Heart left ventricle (tissue), 16 donors: ENCODE results near the gene ZMIZ1. TPM values are rescaled to one million over a fixed set of nuclear protein-coding genes. Genes with fewer than 3 reads are reported as not detected.
A peak's percentile ranks its signal among the peaks of the same experiment; 100 is the strongest.

ENCODE experiments used
- ATAC-seq, 4 donors: fragments of 200-7000 bp; cut with Tn5 transposase; one replicate each; pipeline ENCODE4 v1.9.1; 2020 to 2022; ENCODE audit warnings: moderate library complexity in 4 of 4, mild to moderate bottlenecking in 3 of 4, moderate number of reproducible peaks in 1 of 4
- DNase-seq, 5 donors: peaks; one replicate each; pipeline ENCODE4 v3.0.0-alpha.2; 2020
- H3K27ac ChIP-seq, 12 donors: fragments of 200-600 bp; sonication (generic) in 4 of 12; one replicate each; pipeline versions ENCODE4 v1.5.0 to v1.8.0; 2016 to 2022; ENCODE audit warnings: mild to moderate bottlenecking in 2 of 12
- H3K27me3 ChIP-seq, 9 donors: fragments of 200-600 bp; sonication (generic) in 2 of 9; one replicate each; pipeline versions ENCODE4 v1.5.1 to v1.8.0; 2016 to 2022; ENCODE audit warnings: mild to moderate bottlenecking in 3 of 9
- H3K36me3 ChIP-seq, 9 donors: fragments of 200-600 bp; sonication (generic) in 2 of 9; one replicate each; pipeline versions ENCODE4 v1.5.0 to v1.8.0; 2018 to 2022; ENCODE audit warnings: mild to moderate bottlenecking in 2 of 9
- H3K4me1 ChIP-seq, 12 donors: fragments of 200-600 bp; sonication (generic) in 4 of 12; one replicate each; pipeline versions ENCODE4 v1.5.0 to v1.8.0; 2016 to 2022; ENCODE audit warnings: mild to moderate bottlenecking in 3 of 12
- H3K4me3 ChIP-seq, 12 donors: fragments of 200-600 bp; sonication (generic) in 4 of 12; one replicate each; pipeline versions ENCODE4 v1.5.0 to v1.8.0; 2017 to 2022; ENCODE audit warnings: mild to moderate bottlenecking in 9 of 12, moderate library complexity in 4 of 12
- H3K9me3 ChIP-seq, 12 donors: fragments of 200-600 bp; sonication (generic) in 4 of 12; one replicate each; pipeline versions ENCODE4 v1.5.0 to v1.8.0; 2016 to 2022; ENCODE audit warnings: mild to moderate bottlenecking in 1 of 12
- POLR2A ChIP-seq, 2 donors: fragments of 450-650 bp; IDR thresholded peaks; one replicate each; pipeline ENCODE4 v1.6.1; 2017; ENCODE audit warnings: antibody characterized with exemption in 2 of 2, mild to moderate bottlenecking in 2 of 2, moderate library complexity in 2 of 2
- WGBS, 4 donors: extraction: QIAGEN DNeasy Blood & Tissue Kit in 2 of 4; methylation state at CpG; one replicate each; pipeline versions ENCODE4 v1.1.5 to v1.1.7; 2013 to 2018; 5-methylcytosine and 5-hydroxymethylcytosine counted together
- intact Hi-C, 10 donors: fragments of 100-400 bp; cut with DNase I; formaldehyde crosslinking; loops; one replicate each; pipeline versions ENCODE4 v1.11.1 to v1.14.2; 2022
- polyA plus RNA-seq, 2 donors: library from polyadenylated mRNA; stranded (reverse); fragments of 200-250 nt; gene quantifications; one replicate each; pipeline ENCODE4 v1.2.3, GENCODE V29; 2013
- total RNA-seq, 9 donors: library from RNA; depleted of rRNA in 2 of 9; stranded (reverse); fragments of >200 nt in 2 of 9; fragmentation: NEBNext Ultra II Directional in 3 of 9; extraction: Animal tissue kit (Norgen Biotek cat#: 25700) in 3 of 9; gene quantifications; one replicate each; pipeline versions ENCODE4 v1.1.0 to v1.2.4, GENCODE V29; 2016 to 2023
- TF ChIP-seq, protein P1 (sequence below), 12 donors: fragments of 200-600 bp; sonication (generic) in 4 of 12; IDR thresholded peaks; one replicate each; pipeline versions ENCODE4 v1.5.0 to v1.8.0; 2018 to 2022; ENCODE audit warnings: antibody characterized with exemption in 12 of 12, mild to moderate bottlenecking in 5 of 12
- donor health status: ischemic (EF 13 %, LVEDD 7.1; RV severe dilation, severe dysfunction).
- donor health status: healthy with polysubstance abuse.
- donor health status: DM: no; HTN: yes; CAD: no.
- donor health status: DM: no; HTN: no; CAD: no.
- donor health status: ischemic (EF 25% LVEDD 6.9; RV normal size, moderate dysfunction).
- donor health status: ischemic (EF 25% LVEDD 5.7; RV mildly dilated, moderate dysfunction).
- donor health status: healthy.
- donor health status: DM: yes; HTN: yes; CAD: no.
- donor health status: ischemic (EF 35%, LVEDD 5.7; RV mildly dilated, moderate dysfunction).
- donor health status: nonischemic (EF 11% LVEDD 7.7; RV severe dilation, severe dysfunction).
- donor health status: DM: yes; HTN: yes; CAD: no.
- donor health status: PGD.
- donor health status: ischemic (EF 29% LVEDD 5.4; RV normal size, mild dysfunction).
- donor health status: nonischemic (EF 23%, LVEDD 6.1; RV moderate dilation, normal function).

ZMIZ1 gene
- total and polyA plus RNA-seq, 11 donors = 19.7 to 75.4 (median 49.2) TPM

DNA sequence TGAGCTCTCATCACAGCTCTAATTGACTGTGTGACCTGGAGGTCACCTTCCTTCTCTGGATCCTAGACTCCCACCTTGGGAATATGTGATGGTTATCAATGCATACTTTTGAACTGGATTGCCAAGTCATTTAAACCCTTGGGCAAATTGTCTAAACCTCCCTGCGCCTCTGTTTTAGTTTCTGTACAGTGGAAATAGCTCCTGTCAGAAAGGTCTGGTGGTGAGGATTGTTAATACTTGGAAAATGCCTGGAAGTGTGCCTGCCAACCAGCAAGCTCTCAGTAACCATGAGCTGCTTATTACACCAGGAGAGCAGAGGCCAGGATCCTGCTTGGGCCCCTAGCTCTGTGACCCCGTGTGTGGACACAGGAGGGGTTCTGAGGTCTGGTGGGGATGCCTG is 169.8 kb downstream of the ZMIZ1 start:
- Histone ChIP-seq H3K27ac (peak overlapping the region in 9 of 12 donors; percentile 11 to 93 (median 67)), H3K9me3 (no peaks in the 10 kb centered on the region), H3K4me1 (peaks cover 26 to 89% (median 72%) of the 10 kb centered on the region in 12 donors), H3K4me3 (no peak overlapping the region), H3K36me3 (peaks cover 0 to 20% (median 0%) of the 10 kb centered on the region in 9 donors), H3K27me3 (no peaks in the 10 kb centered on the region)
- DNase-seq = no peak
- no peak for ATAC-seq
- intact Hi-C loops = no loop called here
- TF ChIP-seq, protein P1, sequence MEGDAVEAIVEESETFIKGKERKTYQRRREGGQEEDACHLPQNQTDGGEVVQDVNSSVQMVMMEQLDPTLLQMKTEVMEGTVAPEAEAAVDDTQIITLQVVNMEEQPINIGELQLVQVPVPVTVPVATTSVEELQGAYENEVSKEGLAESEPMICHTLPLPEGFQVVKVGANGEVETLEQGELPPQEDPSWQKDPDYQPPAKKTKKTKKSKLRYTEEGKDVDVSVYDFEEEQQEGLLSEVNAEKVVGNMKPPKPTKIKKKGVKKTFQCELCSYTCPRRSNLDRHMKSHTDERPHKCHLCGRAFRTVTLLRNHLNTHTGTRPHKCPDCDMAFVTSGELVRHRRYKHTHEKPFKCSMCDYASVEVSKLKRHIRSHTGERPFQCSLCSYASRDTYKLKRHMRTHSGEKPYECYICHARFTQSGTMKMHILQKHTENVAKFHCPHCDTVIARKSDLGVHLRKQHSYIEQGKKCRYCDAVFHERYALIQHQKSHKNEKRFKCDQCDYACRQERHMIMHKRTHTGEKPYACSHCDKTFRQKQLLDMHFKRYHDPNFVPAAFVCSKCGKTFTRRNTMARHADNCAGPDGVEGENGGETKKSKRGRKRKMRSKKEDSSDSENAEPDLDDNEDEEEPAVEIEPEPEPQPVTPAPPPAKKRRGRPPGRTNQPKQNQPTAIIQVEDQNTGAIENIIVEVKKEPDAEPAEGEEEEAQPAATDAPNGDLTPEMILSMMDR (IDR thresholded peaks at IDR 0.05) = no peak
- TF ChIP-seq POLR2A (IDR thresholded peaks at IDR 0.05) = no peak
- 55 to 73% (median 64%) methylated on average over 2 of the region's 2 CpGs for WGBS, 4 donors

DNA sequence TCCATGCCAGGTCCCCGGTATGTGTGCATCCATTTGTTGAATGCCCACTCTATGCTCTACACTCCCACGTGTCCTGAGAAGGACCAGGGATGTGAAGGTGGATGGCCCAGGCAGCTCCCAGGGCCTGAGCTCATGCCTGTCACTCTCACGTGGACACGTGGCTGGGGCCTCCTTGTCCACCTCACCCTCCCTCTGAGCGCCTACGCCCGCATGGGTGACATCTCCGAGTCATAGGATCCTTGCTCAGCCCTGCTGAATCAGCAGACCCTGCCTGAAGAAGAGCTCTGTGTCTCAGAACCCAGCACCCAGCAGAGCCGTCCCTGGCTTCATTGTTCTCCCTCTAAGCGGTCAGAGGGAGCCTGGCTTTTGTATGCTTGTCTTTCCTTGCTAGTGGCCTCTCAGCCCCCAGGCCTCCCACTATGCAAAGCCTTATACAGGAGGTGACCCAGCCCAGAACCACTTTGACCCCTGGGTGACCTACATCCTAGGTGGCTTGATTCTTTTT is 170.6 kb downstream of the ZMIZ1 start:
- H3K27ac ChIP-seq = peak overlapping the region in 10 of 12 donors; percentile 0 to 93 (median 70)
- TF ChIP-seq, protein P1 (IDR thresholded peaks at IDR 0.05) = no peak
- no peak for TF ChIP-seq POLR2A (IDR thresholded peaks at IDR 0.05)
- no peaks in the 10 kb centered on the region for H3K27me3 ChIP-seq
- H3K4me3 ChIP-seq = no peak overlapping the region
- WGBS, 4 donors = 56 to 67% (median 60%) methylated on average over 7 to 10 of the region's 10 CpGs
- DNase-seq (peak in 3 of 5 donors; percentile 46 to 63 (median 61)), ATAC-seq (peak; percentile 4 to 27 (median 10))
- intact Hi-C loops = no loop called here
- H3K36me3 ChIP-seq = peaks cover 0 to 18% (median 0%) of the 10 kb centered on the region in 9 donors
- H3K4me1 ChIP-seq = peaks cover 28 to 95% (median 79%) of the 10 kb centered on the region in 12 donors
- H3K9me3 ChIP-seq = no peaks in the 10 kb centered on the region

DNA sequence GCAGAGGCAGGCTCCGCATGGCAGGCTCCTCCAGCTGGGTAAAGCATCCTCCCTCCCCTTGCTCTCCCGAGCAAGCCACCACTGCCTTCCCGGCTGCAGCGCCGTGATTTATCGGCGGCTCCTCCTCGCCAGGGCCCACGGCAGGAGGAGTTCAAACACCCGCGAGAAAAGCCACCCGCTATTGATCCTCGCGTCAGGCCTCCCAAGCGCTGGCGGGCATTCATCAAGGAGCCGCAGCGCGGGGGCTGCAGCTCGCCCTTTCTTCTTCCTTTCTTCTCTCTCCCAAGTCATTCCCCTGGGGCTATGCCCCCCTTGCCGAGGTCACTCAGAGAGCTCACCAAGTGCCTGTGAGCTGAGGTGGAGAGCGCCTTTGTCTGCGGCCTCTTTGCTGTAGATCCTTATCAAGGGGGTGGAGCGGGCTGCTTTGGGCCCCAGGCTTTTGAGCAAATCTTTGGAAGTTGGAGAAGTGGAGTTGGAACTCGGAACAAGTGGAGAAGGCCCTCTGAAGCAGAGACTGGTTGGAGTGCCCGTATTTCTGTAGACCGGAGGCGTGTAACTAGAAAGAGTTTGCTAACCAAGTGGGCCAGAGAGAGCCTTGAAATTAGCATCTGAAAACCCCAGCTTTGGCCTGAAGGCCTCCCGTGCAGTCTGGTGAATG is 171.3 kb downstream of the ZMIZ1 start:
- no peak for ATAC-seq
- WGBS, 4 donors = 59 to 79% (median 65%) methylated on average over 29 of the region's 29 CpGs
- TF ChIP-seq, protein P1 (IDR thresholded peaks at IDR 0.05) = no peak
- no peak for TF ChIP-seq POLR2A (IDR thresholded peaks at IDR 0.05)
- Histone ChIP-seq H3K27ac (peak overlapping the region in 10 of 12 donors; percentile 0 to 93 (median 70)), H3K4me1 (peaks cover 33 to 95% (median 81%) of the 10 kb centered on the region in 12 donors), H3K9me3 (no peaks in the 10 kb centered on the region), H3K4me3 (no peak overlapping the region), H3K36me3 (peaks cover 0 to 10% (median 0%) of the 10 kb centered on the region in 9 donors), H3K27me3 (no peaks in the 10 kb centered on the region)
- intact Hi-C loops = loop anchor here in 2 of 10 donors (2.0 to 5.0 kb wide), 2 partner anchors 17 to 47 kb away; no protein-coding TSS in a partner anchor
- no peak for DNase-seq

DNA sequence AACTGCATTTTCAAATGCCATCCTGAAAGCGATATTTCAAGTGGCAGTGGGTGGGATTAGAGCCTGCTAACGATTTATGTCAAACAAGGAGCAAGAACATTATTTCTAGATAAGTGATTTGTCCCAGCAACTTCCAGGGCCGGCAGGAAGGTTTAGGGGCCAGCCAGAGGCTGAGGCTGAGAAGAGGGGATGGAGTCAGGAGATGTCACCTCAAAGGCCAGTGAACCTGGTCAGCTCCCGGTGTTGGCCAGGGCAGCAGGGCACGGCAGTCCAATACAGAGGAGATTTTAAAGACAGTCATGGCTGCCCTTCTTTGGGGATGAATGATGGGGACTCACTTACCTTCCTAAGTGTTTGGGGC is 172.8 kb downstream of the ZMIZ1 start:
- intact Hi-C loops = loop anchor here in 2 of 10 donors (2.0 to 5.0 kb wide), 2 partner anchors 19 to 46 kb away; no protein-coding TSS in a partner anchor

More for the DNA sequence above, 172.8 kb downstream of the ZMIZ1 start:
- no peak for TF ChIP-seq POLR2A (IDR thresholded peaks at IDR 0.05)
- TF ChIP-seq, protein P1 (IDR thresholded peaks at IDR 0.05) = no peak
- Histone ChIP-seq H3K27ac (peak overlapping the region; percentile 3 to 93 (median 86)), H3K4me1 (peaks cover 44 to 97% (median 83%) of the 10 kb centered on the region in 12 donors), H3K9me3 (no peaks in the 10 kb centered on the region), H3K27me3 (no peaks in the 10 kb centered on the region), H3K36me3 (peaks cover 0 to 7% (median 0%) of the 10 kb centered on the region in 9 donors), H3K4me3 (peak overlapping the region in 9 of 12 donors; percentile 46 to 74 (median 61))
- WGBS, 4 donors = 46 to 59% (median 51%) methylated on average over 5 of the region's 5 CpGs
- ATAC-seq = no peak
- no peak for DNase-seq
